ENCODE data around the gene ANAPC2. TPM values are rescaled to one million over a fixed set of nuclear protein-coding genes. Genes with fewer than 3 reads are reported as not detected.

The ANAPC2 gene
- total RNA-seq, 2 donors from 2014 or later, result 66.5 to 69.2 TPM

DNA sequence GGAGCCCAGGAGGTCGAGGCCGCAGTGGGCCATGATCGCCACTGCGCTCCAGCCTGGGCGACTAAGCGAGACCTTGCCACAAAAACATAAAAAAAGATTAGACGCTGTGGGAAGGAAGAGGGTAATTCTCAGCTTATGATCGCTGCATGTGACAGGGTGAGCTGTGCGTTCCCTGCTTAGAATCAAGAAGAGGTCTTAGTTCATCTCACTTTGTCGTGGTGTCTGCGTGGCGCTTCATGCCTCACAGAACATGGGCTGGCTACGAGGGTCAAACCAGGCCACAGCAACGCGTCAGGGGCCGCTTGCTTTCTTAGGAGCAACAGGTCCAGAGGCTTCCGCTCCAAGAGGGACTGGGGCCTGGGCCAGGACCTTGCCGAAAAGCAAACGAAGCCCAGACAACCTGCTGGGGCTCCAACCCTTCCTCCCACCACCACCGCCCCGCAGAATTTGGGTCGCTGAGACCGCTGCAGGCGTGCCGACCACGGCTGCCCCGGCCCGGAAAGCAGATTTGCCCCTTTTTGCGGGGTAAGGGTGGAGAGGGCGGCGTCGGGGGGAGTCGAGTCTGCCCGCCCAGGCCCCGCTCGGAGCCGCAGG, 59.4 kb downstream of the ANAPC2 start:
- WGBS, 2 experiments (ENCODE audit: insufficient coverage in 1 of 2, insufficient read length in 1 of 2), result 25 to 62% methylated on average over 16 to 37 of the region's 37 CpGs
- Mint-ChIP-seq H3K36me3 (ENCODE audit: low read depth) (peaks cover 2% of the 10 kb centered on the region), H3K27ac (peak overlapping the region; percentile 31), H3K4me3 (peak overlapping the region; percentile 67), H3K27me3 (ENCODE audit: insufficient read depth) (peaks cover 22% of the 10 kb centered on the region), H3K4me1 (peaks cover 17% of the 10 kb centered on the region), H3K9me3 (no peaks in the 10 kb centered on the region)
- TF ChIP-seq, protein P1, sequence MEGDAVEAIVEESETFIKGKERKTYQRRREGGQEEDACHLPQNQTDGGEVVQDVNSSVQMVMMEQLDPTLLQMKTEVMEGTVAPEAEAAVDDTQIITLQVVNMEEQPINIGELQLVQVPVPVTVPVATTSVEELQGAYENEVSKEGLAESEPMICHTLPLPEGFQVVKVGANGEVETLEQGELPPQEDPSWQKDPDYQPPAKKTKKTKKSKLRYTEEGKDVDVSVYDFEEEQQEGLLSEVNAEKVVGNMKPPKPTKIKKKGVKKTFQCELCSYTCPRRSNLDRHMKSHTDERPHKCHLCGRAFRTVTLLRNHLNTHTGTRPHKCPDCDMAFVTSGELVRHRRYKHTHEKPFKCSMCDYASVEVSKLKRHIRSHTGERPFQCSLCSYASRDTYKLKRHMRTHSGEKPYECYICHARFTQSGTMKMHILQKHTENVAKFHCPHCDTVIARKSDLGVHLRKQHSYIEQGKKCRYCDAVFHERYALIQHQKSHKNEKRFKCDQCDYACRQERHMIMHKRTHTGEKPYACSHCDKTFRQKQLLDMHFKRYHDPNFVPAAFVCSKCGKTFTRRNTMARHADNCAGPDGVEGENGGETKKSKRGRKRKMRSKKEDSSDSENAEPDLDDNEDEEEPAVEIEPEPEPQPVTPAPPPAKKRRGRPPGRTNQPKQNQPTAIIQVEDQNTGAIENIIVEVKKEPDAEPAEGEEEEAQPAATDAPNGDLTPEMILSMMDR (conservative IDR thresholded peaks at IDR 0.05), result no peak
- H3K9me3 ChIP-seq (ENCODE audit: control insufficient read depth, low read length), result no peaks in the 10 kb centered on the region
- H3K27ac ChIP-seq (ENCODE audit: low read depth, low read length), result peak overlapping the region; percentile 24
- peaks cover 12% of the 10 kb centered on the region for H3K27me3 ChIP-seq (ENCODE audit: control insufficient read depth, insufficient read depth, low read length, poor library complexity, severe bottlenecking)
- no peaks in the 10 kb centered on the region for H3K36me3 ChIP-seq (ENCODE audit: control insufficient read depth, insufficient read depth, low read length)
- peak overlapping the region; percentile 63 for H3K9ac ChIP-seq (ENCODE audit: extremely low read depth, low read length, poor library complexity, severe bottlenecking)
- peak; percentile 67 for DNase-seq
- H3K4me1 ChIP-seq (ENCODE audit: control insufficient read depth, insufficient read depth, low read length), result peaks cover 10% of the 10 kb centered on the region
- peak overlapping the region; percentile 84 for H3K4me3 ChIP-seq (ENCODE audit: low read length)

DNA sequence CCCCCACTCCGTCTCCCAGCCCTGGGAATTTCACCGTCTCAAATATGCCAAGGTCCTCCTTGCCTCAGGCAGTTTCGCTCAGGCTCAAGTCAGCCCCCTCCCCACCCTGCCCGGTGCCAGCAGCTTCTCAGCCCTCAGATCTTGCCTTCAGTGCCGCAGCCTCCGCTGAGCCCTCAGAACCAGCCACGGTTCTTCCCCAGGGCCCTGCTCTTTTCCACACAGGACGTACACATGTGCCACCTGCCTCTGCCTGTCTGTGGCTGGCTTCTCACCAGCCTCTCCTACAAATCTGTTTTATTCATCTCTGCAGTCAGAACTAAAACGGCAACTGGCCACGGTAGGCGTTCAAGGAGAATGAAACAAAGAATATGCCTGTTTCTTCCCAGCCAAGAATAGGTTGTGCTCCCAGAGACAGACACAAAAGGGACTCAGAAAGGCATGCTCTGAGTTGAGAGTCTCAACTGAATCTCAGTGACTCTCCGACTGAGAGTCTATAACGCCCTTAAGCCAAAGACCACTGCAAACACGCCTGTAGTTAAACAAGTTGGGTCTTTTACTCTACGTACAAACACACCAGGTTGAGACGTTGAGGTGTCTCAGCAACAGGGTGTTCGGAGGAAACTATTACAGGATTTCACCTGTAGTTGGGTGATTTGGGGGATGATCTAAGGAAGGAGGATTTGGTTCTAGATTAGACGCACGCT, 60.0 kb downstream of the ANAPC2 start:
- Histone ChIP-seq H3K4me3 (ENCODE audit: low read length) (peak overlapping the region; percentile 84), H3K27ac (ENCODE audit: low read depth, low read length) (no peak overlapping the region), H3K36me3 (ENCODE audit: control insufficient read depth, insufficient read depth, low read length) (no peaks in the 10 kb centered on the region), H3K9me3 (ENCODE audit: control insufficient read depth, low read length) (no peaks in the 10 kb centered on the region), H3K9ac (ENCODE audit: extremely low read depth, low read length, poor library complexity, severe bottlenecking) (no peak overlapping the region), H3K27me3 (ENCODE audit: control insufficient read depth, insufficient read depth, low read length, poor library complexity, severe bottlenecking) (peaks cover 8% of the 10 kb centered on the region), H3K4me1 (ENCODE audit: control insufficient read depth, insufficient read depth, low read length) (peaks cover 10% of the 10 kb centered on the region)
- TF ChIP-seq, protein P1 (conservative IDR thresholded peaks at IDR 0.05), result no peak
- DNase-seq, result peak; percentile 30
- H3K4me3 Mint-ChIP-seq, result peak overlapping the region; percentile 67
- WGBS, 2 experiments (ENCODE audit: insufficient coverage in 1 of 2, insufficient read length in 1 of 2), result 85 to 87% methylated on average over 17 to 19 of the region's 19 CpGs
- peaks cover 17% of the 10 kb centered on the region for H3K4me1 Mint-ChIP-seq
- peak overlapping the region; percentile 31 for H3K27ac Mint-ChIP-seq
- peaks cover 19% of the 10 kb centered on the region for H3K27me3 Mint-ChIP-seq (ENCODE audit: insufficient read depth)
- peaks cover 2% of the 10 kb centered on the region for H3K36me3 Mint-ChIP-seq (ENCODE audit: low read depth)
- H3K9me3 Mint-ChIP-seq, result no peaks in the 10 kb centered on the region

DNA sequence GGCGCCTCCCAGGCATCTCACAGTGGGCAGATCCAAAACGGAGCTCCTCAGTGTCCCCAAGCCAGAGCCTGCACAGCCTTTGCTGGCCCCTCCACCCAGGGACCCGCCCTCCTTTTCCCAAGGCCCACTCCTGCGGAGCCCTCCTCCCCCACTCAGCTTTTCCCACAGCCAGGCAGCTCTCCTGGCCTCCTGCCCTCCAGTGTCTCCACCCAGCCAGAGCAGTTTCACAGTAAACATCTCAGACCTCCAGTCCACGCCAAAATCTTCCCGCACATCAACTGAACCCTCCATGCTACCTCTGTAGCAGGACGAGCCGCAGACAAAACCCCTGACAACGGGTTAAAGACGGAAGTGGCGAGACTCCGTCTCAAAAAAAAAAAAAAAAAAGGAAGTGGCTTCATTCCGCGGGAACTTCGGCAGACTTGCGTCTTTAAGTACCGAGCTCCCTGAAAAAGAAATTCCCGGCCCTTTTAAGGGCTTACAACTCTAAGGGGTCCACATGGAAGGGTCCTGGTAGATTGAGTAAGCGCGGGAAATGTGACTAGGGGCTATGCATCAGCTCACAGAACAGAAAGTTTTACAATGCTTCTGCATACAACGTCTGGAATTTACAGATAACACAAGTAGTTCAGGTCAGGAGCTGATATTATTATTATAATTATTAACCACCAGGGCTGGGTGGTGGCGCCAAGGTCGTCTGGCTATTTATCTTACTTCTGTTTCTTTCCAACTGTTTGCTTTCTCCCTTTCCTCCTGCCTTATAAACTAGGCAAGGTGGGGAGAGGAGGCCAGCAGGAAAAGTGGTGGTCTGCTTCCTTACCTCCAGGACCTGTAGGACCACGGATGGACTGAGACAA, 60.8 kb downstream of the ANAPC2 start:
- H3K27me3 Mint-ChIP-seq (ENCODE audit: insufficient read depth), result peaks cover 13% of the 10 kb centered on the region
- H3K9me3 ChIP-seq (ENCODE audit: control insufficient read depth, low read length), result no peaks in the 10 kb centered on the region
- peak overlapping the region; percentile 37 for H3K27ac Mint-ChIP-seq
- H3K4me1 ChIP-seq (ENCODE audit: control insufficient read depth, insufficient read depth, low read length), result peaks cover 10% of the 10 kb centered on the region
- H3K27ac ChIP-seq (ENCODE audit: low read depth, low read length), result no peak overlapping the region
- H3K4me3 Mint-ChIP-seq, result peak overlapping the region; percentile 67
- peak; percentile 28 for DNase-seq
- TF ChIP-seq, protein P1 (conservative IDR thresholded peaks at IDR 0.05), result no peak
- peak overlapping the region; percentile 84 for H3K4me3 ChIP-seq (ENCODE audit: low read length)
- 83 to 85% methylated on average over 14 to 24 of the region's 24 CpGs for WGBS, 2 experiments (ENCODE audit: insufficient coverage in 1 of 2, insufficient read length in 1 of 2)
- H3K36me3 Mint-ChIP-seq (ENCODE audit: low read depth), result peaks cover 2% of the 10 kb centered on the region
- peaks cover 17% of the 10 kb centered on the region for H3K4me1 Mint-ChIP-seq
- H3K9ac ChIP-seq (ENCODE audit: extremely low read depth, low read length, poor library complexity, severe bottlenecking), result no peak overlapping the region
- H3K27me3 ChIP-seq (ENCODE audit: control insufficient read depth, insufficient read depth, low read length, poor library complexity, severe bottlenecking), result peaks cover 2% of the 10 kb centered on the region
- H3K9me3 Mint-ChIP-seq, result no peaks in the 10 kb centered on the region
- H3K36me3 ChIP-seq (ENCODE audit: control insufficient read depth, insufficient read depth, low read length), result no peaks in the 10 kb centered on the region
